Pancreas (tissue), 10 donors: ENCODE data around the gene TOX3. TPM values are rescaled to one million over a fixed set of nuclear protein-coding genes. Genes with fewer than 3 reads are reported as not detected.

Source experiments
- ATAC-seq, 4 donors: fragments of 200-7000 bp; cut with Tn5 transposase; one replicate each; pipeline versions ENCODE4 v1.8.0 to v1.9.1; 2020; ENCODE audit warnings: mild to moderate bottlenecking in 4 of 4, moderate library complexity in 4 of 4
- DNase-seq, 6 donors: peaks; one replicate each; pipeline ENCODE4 v3.0.0-alpha.2; 2020
- FAIRE-seq: peaks from 2 replicates; lab custom pipeline; 2012; peaks lifted over from hg19 to GRCh38; lab: Jason Lieb, UNC
- H3K27ac ChIP-seq, 4 donors: fragments of 200-600 bp; sonication (generic); 1 replicate in 3 of 4; 2 replicates in 1 of 4; pipeline versions ENCODE4 v1.5.0 to v1.8.0; 2020
- H3K27me3 ChIP-seq, 4 donors: fragments of 200-600 bp; one replicate each; pipeline ENCODE4 v1.8.0; 2021
- H3K36me3 ChIP-seq, 3 donors: fragments of 200-600 bp; sonication (generic) in 1 of 3; one replicate each; pipeline versions ENCODE4 v1.5.0 to v1.8.0; 2020 to 2021
- H3K4me1 ChIP-seq, 3 donors: fragments of 200-600 bp; one replicate each; pipeline ENCODE4 v1.8.0; 2021
- H3K4me3 ChIP-seq, 4 donors: fragments of 200-600 bp; sonication (generic) in 2 of 4; one replicate each; pipeline versions ENCODE4 v1.5.0 to v1.8.0; 2020 to 2021
- H3K9me3 ChIP-seq, 4 donors: fragments of 200-600 bp; one replicate each; pipeline ENCODE4 v1.8.0; 2021
- WGBS, 2 donors: extraction: QIAGEN DNeasy Blood & Tissue Kit; methylation state at CpG; one replicate each; pipeline ENCODE4 v1.1.7; 2013; 5-methylcytosine and 5-hydroxymethylcytosine counted together
- intact Hi-C, 3 donors: fragments of 100-400 bp; cut with DNase I; formaldehyde crosslinking; loops; one replicate each; pipeline versions ENCODE4 v1.11.1 to v1.14.2; 2022
- polyA plus RNA-seq, 2 donors: library from polyadenylated mRNA; stranded (reverse); fragments of 200-250 nt; gene quantifications; one replicate each; pipeline ENCODE4 v1.2.3, GENCODE V29; 2013
- total RNA-seq, 6 donors: library from RNA; stranded (reverse); fragmentation: NEBNext Ultra II Directional in 4 of 6; extraction: Animal tissue kit (Norgen Biotek cat#: 25700) in 4 of 6; gene quantifications; one replicate each; pipeline versions ENCODE4 v1.2.1 to v1.2.4, GENCODE V29; 2021 to 2023
- TF ChIP-seq, protein P1 (sequence below), 4 donors: fragments of 200-600 bp; sonication (generic) in 3 of 4; IDR thresholded peaks; one replicate each; pipeline versions ENCODE4 v1.5.0 to v1.8.0; 2021; ENCODE audit warnings: antibody characterized with exemption in 4 of 4
- donor health status: healthy with polysubstance abuse.
- donor health status: DM: no; HTN: no; CAD: no; lungs with moderate emphysema.
- donor health status: DM: no; HTN: no; CAD: no.
- donor health status: control.
- donor health status: control.
- donor health status: Bipolar disorder and iron deficiency.
- donor health status: DM: yes; HTN: yes; CAD: no.
- donor health status: DM: no; HTN: no; CAD: no.
- donor health status: DM: no; HTN: no; CAD: no.
- donor health status: DM: yes; HTN: yes; CAD: no.

TOX3 gene
- total and polyA plus RNA-seq, 8 donors = 1.1 to 6.1 (median 4.2) TPM

DNA sequence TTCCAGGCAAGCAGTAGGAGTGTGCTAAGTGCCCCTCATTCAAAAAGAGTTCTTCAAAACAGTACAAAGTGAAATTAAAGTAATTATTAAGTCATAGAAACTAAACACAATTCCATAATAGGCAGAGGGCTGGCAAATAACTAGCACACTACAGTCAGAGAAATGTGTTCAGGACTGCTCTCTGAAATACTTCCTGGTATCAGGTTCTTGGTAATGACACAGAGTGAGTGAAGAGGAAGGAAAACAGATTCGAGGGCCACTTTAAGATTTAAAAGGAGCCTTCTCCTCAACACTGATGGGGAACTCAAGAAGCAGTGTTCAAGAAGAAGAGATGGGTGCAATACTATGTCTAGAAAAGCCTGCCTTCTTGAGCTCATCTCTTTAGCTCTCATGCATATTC lies 139.2 kb downstream of the TOX3 start:
- H3K9me3 ChIP-seq = no peaks in the 10 kb centered on the region
- H3K27me3 ChIP-seq = no peaks in the 10 kb centered on the region
- DNase-seq (no peak), FAIRE-seq (no peak), ATAC-seq (peak in 3 of 4 donors; percentile 18 to 37 (median 36))
- no peaks in the 10 kb centered on the region for H3K36me3 ChIP-seq
- WGBS, 2 donors = 35 to 40% methylated on average over 1 of the region's 1 CpG
- no peak overlapping the region for H3K4me3 ChIP-seq
- no peak overlapping the region for H3K27ac ChIP-seq
- TF ChIP-seq, protein P1, sequence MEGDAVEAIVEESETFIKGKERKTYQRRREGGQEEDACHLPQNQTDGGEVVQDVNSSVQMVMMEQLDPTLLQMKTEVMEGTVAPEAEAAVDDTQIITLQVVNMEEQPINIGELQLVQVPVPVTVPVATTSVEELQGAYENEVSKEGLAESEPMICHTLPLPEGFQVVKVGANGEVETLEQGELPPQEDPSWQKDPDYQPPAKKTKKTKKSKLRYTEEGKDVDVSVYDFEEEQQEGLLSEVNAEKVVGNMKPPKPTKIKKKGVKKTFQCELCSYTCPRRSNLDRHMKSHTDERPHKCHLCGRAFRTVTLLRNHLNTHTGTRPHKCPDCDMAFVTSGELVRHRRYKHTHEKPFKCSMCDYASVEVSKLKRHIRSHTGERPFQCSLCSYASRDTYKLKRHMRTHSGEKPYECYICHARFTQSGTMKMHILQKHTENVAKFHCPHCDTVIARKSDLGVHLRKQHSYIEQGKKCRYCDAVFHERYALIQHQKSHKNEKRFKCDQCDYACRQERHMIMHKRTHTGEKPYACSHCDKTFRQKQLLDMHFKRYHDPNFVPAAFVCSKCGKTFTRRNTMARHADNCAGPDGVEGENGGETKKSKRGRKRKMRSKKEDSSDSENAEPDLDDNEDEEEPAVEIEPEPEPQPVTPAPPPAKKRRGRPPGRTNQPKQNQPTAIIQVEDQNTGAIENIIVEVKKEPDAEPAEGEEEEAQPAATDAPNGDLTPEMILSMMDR (IDR thresholded peaks at IDR 0.05) = no peak
- intact Hi-C loops = no loop called here
- no peaks in the 10 kb centered on the region for H3K4me1 ChIP-seq

DNA sequence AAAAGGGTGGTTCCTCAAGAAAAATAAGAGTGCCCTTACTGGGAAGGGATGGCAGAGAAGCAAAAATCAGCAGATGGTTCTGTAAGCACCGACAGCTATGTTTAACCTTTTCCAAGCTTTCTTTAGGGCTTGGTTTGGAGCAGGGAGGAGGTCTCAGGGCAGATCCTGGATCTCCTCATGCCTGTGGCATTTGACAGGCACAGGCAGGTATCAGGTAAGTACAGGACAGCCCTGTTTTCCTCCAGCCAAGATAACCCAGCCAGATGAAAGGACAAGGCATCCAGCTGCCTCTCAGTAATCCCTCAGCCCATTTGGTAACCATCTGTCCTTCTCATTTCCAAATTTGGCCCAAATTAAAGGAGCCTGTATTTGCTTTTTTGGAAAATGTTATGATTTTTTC lies 141.5 kb downstream of the TOX3 start:
- intact Hi-C loops = no loop called here
- TF ChIP-seq, protein P1 (IDR thresholded peaks at IDR 0.05) = no peak
- 79 to 90% methylated on average over 1 of the region's 1 CpG for WGBS, 2 donors
- no peaks in the 10 kb centered on the region for H3K4me1 ChIP-seq
- H3K27ac ChIP-seq = no peak overlapping the region
- ATAC-seq (no peak), FAIRE-seq (no peak), DNase-seq (no peak)
- H3K27me3 ChIP-seq = no peaks in the 10 kb centered on the region
- no peaks in the 10 kb centered on the region for H3K36me3 ChIP-seq
- no peaks in the 10 kb centered on the region for H3K9me3 ChIP-seq
- H3K4me3 ChIP-seq = no peak overlapping the region

DNA sequence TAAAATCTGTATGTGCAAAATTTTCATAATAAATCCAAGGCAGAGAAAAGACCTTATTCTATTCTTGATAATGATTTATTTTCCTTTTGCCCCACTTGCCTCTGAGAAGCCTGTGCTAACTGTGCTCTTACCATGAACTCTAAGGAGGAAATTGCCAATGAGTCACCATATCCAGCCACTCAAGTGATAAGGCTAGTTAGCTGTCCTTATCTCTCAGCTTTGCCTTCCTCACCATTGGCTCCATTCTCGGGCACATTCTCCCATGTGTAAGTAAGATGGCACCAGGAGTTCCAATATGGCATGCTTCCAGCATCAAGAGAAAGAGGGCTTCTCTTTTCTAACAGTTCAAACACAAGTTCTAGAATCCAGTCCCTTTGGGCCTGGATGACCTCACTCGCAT lies 142.4 kb downstream of the TOX3 start:
- ATAC-seq = peak in 1 of 4 donors; percentile 49
- Histone ChIP-seq H3K9me3 (no peaks in the 10 kb centered on the region), H3K27me3 (no peaks in the 10 kb centered on the region), H3K27ac (no peak overlapping the region), H3K4me3 (no peak overlapping the region), H3K36me3 (no peaks in the 10 kb centered on the region), H3K4me1 (no peaks in the 10 kb centered on the region)
- TF ChIP-seq, protein P1 (IDR thresholded peaks at IDR 0.05) = no peak
- WGBS, 2 donors = 68 to 79% methylated on average over 2 of the region's 2 CpGs
- no peak for FAIRE-seq
- intact Hi-C loops = no loop called here
- DNase-seq = no peak

DNA sequence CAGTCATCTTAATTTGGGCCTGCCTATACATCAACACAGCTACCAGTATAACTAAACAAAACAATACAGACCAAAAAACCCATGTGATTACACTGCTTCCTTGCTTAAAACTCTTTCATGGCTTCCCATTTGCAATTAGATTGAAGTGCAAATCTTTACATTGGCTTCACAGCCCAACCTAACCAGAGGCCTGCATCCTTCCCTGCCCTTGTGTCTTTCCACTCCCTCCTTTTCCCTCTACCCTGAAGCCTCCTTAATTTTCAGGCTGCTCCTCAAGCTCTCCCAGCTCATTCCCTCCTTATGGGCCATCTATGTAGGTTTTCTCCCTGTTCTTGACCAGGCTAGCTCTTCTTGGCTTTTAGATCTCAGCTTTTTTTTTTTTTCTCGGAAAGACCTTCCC lies 147.8 kb downstream of the TOX3 start:
- Histone ChIP-seq H3K36me3 (no peaks in the 10 kb centered on the region), H3K27me3 (no peaks in the 10 kb centered on the region), H3K27ac (no peak overlapping the region), H3K4me1 (no peaks in the 10 kb centered on the region), H3K9me3 (no peaks in the 10 kb centered on the region), H3K4me3 (no peak overlapping the region)
- FAIRE-seq = no peak
- TF ChIP-seq, protein P1 (IDR thresholded peaks at IDR 0.05) = no peak
- ATAC-seq = no peak
- DNase-seq = no peak
- 81 to 85% methylated on average over 1 of the region's 1 CpG for WGBS, 2 donors
- intact Hi-C loops = no loop called here

DNA sequence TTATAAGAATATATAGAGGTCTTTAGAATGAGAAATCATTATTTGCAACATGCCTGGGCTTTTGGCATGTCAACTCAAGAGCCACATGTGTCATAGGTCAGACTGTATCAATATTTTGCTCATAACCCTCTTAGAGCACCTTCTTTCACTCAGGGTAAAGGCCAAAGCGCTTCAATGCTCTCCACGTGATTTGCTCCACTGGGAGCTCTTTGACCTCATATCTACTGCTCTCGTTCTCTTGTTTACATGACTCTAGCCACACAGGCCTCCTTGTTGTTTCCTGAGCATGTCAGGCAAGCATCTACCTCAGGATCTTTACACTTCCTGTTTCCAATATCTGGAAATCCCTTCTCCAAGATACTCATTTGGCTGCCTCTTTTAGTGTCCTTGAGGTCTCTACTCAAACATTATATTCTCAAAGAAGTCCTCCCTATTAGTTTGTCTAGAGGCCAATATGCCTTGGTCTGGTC lies 148.4 kb downstream of the TOX3 start:
- H3K9me3 ChIP-seq = no peaks in the 10 kb centered on the region
- ATAC-seq = no peak
- WGBS, 2 donors = 66 to 70% methylated on average over 3 of the region's 3 CpGs
- no peaks in the 10 kb centered on the region for H3K27me3 ChIP-seq
- H3K4me1 ChIP-seq = no peaks in the 10 kb centered on the region
- no peak overlapping the region for H3K27ac ChIP-seq
- H3K4me3 ChIP-seq = no peak overlapping the region
- intact Hi-C loops = no loop called here
- no peak for DNase-seq
- TF ChIP-seq, protein P1 (IDR thresholded peaks at IDR 0.05) = no peak
- no peaks in the 10 kb centered on the region for H3K36me3 ChIP-seq
- no peak for FAIRE-seq
